ENCODE data around the gene PCDH15.

PCDH15 gene

GRCh38 chr10:54009672-54010071 lies 791.4 kb downstream of the PCDH15 start:
- DNase-seq (ENCODE audit: low read depth): no peak
- no peak for TF ChIP-seq CTCF (conservative IDR thresholded peaks at IDR 0.05; ENCODE audit: low read length)
- H3K4me3 ChIP-seq (ENCODE audit: low read length): no peak overlapping the region

GRCh38 chr10:54002077-54002476 lies 799.0 kb downstream of the PCDH15 start:
- DNase-seq (ENCODE audit: low read depth): no peak
- TF ChIP-seq CTCF (conservative IDR thresholded peaks at IDR 0.05; ENCODE audit: low read length): no peak

DNA sequence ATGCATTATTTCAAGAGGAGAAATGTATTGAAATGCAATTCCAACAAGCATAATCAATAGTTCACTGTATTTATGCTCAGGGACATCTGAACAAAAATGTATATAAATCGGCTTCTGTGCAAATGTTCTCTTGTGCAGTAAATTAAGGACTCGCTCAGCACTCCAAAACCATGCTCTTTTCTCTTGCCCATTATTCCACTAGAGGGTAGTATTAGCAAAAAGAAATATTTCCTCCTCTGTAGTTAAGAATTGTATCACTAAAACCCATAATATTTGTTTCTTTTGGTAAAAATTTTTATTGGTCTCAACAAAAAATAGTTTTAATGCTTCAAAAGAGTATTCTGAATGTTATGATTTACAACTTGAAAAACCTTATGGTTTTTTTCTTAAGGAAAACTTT lies 803.1 kb downstream of the PCDH15 start:
- no peak for TF ChIP-seq CTCF (conservative IDR thresholded peaks at IDR 0.05; ENCODE audit: low read length)
- DNase-seq (ENCODE audit: low read depth): no peak
- H3K4me3 ChIP-seq (ENCODE audit: low read length): no peak overlapping the region

More at GRCh38 chr10:54002077-54002476, 799.0 kb downstream of the PCDH15 start:
- no peak overlapping the region for H3K4me3 ChIP-seq (ENCODE audit: low read length)

GRCh38 chr10:53990799-53991238 lies 810.2 kb downstream of the PCDH15 start:
- no peak overlapping the region for H3K4me3 ChIP-seq (ENCODE audit: low read length)
- DNase-seq (ENCODE audit: low read depth): no peak

DNA sequence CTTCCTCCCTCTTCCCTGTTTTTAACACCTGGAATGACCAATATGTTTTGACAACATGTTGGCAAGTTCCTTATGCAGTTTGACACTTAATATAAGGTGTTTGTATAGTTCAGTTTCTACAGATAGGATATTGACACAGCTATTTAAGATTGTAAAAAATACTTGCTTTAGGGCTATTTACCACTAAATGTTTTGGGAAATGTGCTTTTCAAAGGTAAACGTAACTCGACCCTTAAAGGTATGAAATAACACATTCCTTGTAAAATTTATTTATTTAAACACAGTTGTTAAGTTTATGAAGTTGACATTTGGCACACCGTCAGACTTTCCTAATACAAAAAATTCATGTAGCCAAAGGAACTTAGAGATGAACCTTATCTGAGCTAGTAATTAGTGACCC lies 817.6 kb downstream of the PCDH15 start:
- no peak for DNase-seq (ENCODE audit: low read depth)
- no peak for TF ChIP-seq CTCF (conservative IDR thresholded peaks at IDR 0.05; ENCODE audit: low read length)
- no peak overlapping the region for H3K4me3 ChIP-seq (ENCODE audit: low read length)

More at GRCh38 chr10:53990799-53991238, 810.2 kb downstream of the PCDH15 start:
- no peak for TF ChIP-seq CTCF (conservative IDR thresholded peaks at IDR 0.05; ENCODE audit: low read length)

DNA sequence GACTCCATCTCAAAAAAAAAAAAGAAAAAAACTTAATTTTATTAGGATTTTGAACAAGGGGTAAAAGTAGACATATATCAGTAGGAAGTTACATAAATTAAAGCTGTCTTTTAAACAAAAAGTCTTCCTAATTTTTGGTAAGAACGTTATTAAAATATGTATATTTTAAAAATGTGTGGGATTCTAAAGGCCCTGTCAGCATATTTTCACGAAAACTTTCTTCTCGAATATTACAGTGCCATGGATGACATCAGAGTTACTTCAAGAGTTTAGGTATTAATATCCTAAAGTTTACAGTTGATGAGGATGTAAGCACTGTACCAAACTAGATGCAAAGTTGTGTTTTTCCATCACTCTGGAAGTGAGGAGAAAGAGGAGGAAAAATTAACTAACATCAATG lies 820.8 kb downstream of the PCDH15 start:
- H3K4me3 ChIP-seq (ENCODE audit: low read length): no peak overlapping the region
- TF ChIP-seq CTCF (conservative IDR thresholded peaks at IDR 0.05; ENCODE audit: low read length): no peak
- DNase-seq (ENCODE audit: low read depth): no peak

DNA sequence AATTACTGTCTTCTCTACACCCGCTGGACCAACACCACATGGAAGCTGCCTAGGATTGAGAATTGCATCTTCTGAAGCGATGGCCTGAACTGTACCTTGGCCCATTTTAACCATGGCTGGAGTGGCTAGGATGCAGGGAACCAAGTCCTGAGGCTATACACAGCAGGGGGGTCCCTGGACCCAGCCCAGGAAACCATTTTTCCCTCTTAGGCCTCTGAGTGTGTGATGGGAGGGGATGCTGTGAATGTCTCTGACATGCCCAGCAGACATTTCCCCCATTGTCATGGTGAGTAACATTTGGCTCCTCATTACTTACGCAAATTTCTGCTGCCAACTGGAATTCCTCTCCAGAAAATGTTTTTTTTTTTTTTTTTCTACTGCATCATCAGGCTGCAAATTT lies 822.7 kb downstream of the PCDH15 start:
- no peak for TF ChIP-seq CTCF (conservative IDR thresholded peaks at IDR 0.05; ENCODE audit: low read length)
- no peak for DNase-seq (ENCODE audit: low read depth)
- H3K4me3 ChIP-seq (ENCODE audit: low read length): no peak overlapping the region

All from AG10803 (cell line).